Right lung (tissue), 5 donors: Measurements from ENCODE around the gene ROR2. TPM values are rescaled to one million over a fixed set of nuclear protein-coding genes. Genes with fewer than 3 reads are reported as not detected.

Experiments
- DNase-seq, 2 donors: peaks; one replicate each; pipeline ENCODE4 v3.0.0-alpha.2; 2013
- polyA plus RNA-seq, 5 donors: library from polyadenylated mRNA; unstranded; fragments of 120-200 nt; gene quantifications; one replicate each; pipeline versions ENCODE4 v1.2.1 to v1.2.3, GENCODE V29; 2013; ENCODE audit warnings: inconsistent platforms in 1 of 5, low replicate concordance in 1 of 5; ENCODE audit not compliant: insufficient read length in 5 of 5, insufficient read depth in 1 of 5

ROR2 gene
- polyA plus RNA-seq, 5 donors = 24.4 to 33.5 (median 29.7) TPM

- DNase-seq = no peak
Measured at GRCh38 chr9:91844190-91844589, 105.8 kb downstream of the ROR2 start.

DNA sequence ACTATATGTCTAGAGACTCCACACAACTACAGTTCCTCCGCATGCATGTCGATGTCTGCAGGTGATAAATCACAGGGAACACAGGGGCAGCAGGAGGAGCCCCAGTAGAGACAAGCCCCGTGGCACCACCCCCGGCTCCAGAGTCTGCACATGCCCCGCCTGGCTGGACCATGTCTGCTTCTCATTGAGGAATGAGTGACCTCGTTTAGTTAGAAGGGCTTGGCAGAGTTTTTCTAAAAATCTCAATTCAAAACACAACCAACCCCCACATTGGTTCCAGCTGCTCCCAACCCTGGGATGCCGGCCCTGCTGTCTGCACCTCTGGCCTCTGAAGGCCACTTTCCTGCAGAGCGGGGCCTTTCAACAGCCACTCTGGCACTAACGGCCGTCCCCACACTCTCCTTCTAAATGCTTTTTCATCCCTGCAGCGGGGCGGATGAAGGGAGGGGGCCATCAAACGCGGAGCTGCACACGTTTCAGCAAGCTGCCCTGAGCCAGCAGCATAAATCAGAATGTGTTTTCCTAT lies 106.3 kb downstream of the ROR2 start:
- DNase-seq = peak in 1 of 2 donors; percentile 67

DNA sequence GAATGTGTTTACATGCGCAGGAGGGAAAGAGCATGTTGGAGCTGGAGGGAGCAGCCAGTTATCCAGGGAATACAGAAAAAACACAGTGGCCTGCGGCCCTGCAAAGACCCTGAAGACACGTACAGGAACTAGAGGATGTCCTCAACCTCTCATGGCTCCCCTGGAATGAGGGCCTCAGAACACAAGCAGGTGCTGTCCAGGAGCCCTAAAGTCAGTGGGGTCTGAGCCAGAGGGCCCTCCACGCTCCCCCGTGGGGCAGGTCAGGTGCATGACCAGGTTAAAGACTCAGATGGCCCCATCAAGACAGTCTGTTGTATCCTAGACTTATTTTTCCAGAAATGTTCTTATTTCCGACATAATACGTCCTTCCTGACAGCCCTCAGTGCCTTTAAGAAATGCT lies 106.9 kb downstream of the ROR2 start:
- DNase-seq = no peak

DNA sequence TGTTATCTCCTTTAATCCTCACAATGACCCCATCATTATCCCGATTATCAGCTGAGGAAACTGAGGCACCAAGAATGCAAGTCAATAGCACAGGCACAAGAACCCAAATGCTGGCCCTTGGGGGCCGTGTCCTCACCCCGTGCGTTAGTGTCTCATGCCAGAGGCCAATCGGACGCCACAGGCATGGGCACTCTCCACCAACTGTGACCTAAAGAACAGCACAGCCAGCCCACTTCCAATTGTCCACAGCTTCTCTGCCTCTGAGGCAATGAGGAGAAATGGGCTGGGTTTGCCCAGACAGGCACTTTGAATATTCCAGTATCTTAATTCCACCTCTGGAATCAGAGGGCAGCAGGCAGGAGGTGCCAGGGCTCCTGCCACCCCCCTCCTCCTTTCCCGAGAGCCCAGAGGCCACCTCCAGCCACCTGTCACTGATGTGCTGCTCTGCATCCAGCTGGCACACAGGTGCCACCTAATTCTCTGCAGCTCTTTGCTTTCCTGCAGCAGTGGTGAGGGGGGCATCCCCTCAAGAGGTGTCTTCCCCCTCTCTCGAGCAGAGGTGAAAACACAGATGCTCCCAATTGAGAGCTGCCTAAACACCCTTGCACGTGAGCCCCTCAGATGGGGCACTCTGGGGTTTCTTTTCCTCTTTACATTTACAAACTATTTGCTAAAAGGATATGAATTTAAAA lies 107.5 kb downstream of the ROR2 start:
- no peak for DNase-seq

GRCh38 chr9:91841591-91841990 lies 108.4 kb downstream of the ROR2 start:
- DNase-seq = no peak

DNA sequence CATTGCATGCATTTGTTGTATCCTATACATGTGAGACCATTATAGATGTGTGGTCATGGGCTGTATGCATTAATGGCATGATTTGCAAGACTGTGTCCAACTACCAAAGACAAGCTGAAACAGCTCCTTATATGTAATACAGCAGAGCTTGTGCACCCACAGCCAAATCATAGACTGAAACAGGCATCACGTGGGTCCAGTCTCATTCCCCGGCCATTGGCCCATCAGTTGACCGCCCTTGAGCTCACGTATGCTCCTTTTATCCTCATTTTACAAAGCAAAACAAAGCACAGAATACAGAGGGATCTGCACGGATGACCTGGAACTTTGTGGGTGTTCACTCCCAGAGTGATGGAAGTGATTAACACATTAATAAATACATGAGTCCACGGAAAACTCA lies 109.1 kb downstream of the ROR2 start:
- no peak for DNase-seq

DNA sequence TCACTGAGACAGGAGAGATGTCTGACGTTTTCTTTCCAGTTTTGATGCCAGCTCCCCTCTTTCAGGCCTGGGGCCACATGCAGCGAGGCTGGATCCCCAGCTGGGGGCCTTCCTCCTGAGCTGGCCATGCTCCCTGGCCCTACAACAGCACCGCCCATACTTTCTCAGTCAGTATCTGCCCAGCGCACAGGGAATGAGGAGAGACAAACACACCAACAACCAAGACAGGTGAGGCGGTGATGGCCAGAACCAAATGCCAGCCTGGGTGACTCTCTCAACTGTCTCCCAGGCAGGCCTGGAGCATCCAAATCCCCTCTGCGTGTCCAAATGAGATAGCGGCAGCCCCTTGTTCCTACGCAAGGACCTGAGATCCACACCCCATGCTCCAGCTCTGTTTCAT lies 109.6 kb downstream of the ROR2 start:
- no peak for DNase-seq

DNA sequence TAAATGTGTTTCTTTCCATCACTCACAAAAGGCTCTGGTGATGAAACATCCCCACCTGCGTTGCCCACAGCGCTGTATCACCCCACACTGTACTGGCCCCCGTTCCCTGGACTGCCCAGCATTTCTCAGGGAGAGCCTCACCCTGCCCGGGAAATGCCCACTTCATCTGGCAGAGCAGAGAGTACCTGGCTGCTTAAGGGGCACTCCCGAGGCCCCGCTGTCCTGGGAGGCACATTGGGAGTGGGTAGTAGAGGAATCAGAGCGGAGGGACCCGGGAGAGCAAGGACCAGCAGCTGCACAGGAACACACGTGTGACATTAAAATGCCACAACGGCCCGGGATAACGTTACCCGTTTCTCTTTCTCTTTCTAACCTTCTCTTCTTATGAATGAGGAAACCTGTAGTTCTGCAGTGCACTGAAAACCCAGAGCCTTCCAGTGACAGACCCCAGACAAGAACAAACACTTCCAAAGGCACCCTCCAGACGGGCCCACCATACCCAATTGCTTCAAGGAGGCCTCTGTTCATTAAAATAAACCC lies 110.0 kb downstream of the ROR2 start:
- no peak for DNase-seq

DNA sequence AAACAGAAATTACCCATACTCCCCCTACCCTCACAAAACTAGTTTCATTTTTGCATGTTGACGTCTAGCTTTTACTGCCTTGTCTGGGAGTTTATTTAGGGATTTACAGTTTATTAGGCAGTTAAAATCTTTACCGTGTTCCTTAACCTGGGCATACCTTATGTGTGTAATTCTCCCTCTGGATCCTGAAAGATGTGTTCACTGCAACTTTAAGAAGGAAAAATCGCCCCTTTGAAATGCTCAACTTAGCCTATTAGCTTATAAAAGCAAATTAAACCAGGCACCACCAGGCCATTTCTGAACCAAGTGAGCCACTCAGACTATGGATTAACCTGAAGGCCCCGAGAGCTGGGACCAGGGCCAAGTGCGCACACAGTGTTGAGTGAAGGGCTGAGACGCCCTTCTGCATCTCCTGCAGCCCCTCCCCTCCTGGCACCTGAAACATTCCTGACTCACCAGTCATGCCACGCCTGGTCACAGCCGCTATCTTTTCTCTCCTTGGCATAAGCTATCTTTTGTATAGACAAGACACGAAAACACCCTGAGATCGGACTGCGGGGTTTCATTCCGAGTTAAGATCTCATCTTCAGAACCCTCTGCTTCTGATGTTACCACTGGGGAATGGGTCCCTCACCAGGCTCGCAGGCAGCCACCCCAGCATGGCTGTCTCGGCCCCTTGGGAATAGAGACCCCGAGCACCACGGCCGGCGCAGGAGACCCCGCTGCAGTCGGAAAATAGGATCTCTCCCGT lies 111.9 kb downstream of the ROR2 start:
- DNase-seq = peak; percentile 66 to 77

- no peak for DNase-seq
Measured at GRCh38 chr9:91836515-91836914, 113.5 kb downstream of the ROR2 start.

DNA sequence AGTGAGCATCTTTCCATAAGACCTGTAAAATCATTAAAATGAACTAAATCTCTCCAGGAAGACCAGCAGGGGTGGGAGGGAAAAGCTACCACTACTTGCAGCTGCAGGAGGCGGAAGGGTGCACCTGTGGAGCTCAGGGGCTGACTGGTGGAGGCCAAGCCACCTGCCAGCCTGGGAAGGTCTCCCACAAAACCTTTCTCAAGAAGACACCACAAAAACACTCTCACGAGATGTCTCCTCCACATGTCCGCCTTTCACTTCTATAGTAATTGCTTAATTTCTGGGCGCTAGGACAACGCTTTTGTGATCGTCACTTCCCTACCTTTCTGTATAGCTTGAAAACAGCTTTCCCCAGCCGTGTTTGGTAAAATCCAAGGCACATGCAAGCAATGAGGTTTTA lies 114.4 kb downstream of the ROR2 start:
- DNase-seq = no peak

DNA sequence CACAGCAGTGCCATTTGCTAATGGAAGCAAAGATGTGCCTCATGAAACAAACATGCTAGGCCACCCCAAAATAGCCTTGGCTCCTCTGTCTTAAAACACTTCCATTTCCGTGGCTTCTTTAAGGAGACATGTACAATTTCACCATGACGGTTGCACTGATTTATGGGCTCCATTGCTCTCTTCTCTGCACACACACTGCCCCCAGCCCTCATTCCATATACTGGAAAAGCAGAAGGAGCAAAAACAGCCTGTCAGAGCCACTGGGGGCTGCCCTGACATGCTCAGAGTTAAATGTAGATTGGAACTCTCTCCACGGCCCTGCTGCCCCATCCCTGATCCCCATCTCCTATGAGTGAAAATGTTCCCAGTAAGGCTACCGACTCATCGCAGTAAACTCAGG lies 114.8 kb downstream of the ROR2 start:
- no peak for DNase-seq

DNA sequence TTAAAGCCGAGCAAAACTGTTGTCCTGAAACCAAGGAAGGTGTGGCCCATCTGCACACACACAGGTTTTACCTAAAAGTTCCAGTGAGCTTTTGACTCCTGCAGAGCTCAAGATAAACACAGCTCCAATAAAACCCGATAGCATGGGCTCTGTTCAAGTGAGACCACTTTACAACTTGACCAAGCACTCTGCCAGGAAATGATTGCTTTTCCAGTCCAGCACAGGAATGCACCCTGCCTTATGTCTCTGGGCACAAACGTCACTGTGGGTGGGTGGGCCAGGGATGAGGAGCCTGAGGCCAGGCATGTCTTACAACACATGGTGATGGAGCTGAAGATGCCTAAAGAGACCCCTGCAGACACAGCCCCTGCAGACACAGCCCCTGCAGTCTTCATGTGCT lies 115.3 kb downstream of the ROR2 start:
- DNase-seq = no peak

DNA sequence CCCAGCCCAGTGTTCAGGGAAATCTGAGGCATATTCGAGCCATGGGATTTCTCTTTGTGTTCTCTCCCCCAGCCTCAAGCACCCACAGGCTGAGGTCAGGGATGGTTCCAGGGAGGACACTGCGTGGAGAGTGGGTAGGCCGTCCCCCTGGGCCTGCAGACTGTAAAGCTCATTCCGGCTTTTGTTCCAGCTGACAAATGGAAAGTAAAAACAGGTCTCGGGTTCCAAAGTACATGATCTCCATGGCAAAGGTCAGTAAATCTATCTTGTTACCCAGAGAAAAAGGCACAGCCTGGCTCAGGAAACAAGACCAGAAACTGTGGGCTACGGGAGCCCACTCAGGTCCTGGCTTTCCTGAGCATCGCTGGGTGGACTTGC lies 116.2 kb downstream of the ROR2 start:
- no peak for DNase-seq

DNA sequence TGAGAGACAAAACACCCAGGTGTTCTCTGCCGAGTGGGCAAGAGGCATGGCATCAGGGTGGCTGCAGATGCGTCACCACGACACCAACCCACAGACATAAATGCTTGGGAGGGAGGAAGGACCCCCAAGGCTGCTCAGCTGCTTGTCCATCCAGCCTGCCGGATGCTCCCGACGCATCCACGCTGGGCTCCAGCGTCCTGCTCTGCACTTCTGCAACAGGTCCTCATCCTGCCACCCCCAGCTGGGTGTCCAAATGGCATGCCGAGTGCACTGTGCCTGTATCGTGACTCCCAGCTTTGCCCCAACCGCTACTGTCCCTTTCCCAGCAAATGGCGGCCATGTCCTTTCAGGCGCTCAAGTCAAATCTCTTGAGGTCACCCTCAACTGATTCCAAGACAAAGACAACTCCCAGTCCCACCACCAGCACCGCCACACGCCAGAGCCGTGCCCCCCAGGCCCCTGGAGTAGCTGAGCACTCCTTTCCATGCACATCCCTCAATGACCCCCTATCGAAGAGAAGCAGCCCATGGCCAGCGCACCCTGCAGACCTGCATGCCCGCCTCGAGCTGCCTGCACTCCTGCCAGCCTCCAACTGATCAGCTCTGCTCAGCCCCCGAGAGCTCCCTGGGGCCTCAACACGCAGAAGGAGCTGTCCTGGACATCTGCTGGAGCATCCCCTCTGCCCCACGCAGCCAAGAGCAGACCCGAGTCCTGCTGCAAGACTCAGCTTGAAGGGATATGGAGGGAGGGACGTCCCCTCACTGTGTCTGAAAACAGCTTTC lies 116.7 kb downstream of the ROR2 start:
- DNase-seq = no peak

DNA sequence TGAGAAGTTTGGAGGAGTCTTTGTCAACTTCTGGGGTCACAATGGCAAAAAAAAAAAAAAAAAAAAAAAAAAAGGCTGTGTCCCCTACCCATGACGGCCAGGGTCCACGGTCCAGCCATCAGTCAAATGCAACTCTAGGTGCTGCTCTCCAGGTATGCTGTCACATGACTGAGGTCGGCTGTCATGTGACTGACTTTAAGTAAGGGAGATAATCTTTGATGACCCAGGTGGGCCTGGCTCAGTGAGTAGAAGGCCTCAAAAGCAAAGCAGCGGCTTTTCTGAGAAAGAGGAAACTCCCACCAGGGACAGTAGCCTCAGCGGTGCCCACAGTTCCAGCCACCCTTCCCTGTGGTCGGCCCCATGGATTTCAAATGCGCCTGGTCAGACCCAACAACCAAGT lies 117.7 kb downstream of the ROR2 start:
- DNase-seq = no peak

GRCh38 chr9:91825866-91826265 lies 124.2 kb downstream of the ROR2 start:
- no peak for DNase-seq

DNA sequence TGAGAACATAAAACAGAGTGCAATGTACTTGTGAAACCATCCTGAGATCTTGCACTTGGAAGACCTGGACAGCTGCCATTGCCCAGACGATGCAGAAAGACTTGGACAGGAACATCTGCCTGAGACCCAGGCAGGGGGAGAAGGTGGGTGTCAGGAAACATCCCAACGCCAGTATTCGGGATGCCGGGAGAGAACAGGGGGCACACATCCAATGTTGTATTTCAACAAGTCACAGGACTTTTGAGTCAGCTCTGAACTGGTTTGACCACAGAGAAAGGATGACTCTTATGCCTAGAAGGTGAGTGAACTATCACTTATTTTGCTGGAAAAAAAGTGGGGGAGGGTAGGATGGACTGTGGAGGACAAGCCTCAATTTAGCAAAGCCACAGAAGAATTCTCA lies 124.6 kb downstream of the ROR2 start:
- no peak for DNase-seq

GRCh38 chr9:91824601-91825305 lies 125.3 kb downstream of the ROR2 start:
- DNase-seq = no peak

DNA sequence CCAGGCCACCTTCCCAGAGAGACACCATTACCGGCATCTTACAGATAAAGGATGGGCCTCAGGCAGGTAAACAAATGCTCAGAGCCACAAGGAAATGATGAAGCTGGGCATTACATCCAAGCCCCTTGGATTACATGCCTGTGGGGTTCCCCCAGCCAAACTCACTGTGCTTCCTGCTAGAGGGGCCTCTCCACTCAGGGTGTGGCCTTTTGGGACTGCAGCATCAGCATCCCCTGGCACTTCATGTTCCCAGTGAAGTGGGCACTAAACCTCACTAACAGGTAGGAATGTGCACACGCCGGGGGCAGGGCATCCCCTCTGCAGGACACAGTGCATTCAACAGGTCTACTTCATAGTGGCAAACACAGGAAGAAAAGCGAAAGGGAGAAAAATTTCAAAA lies 125.9 kb downstream of the ROR2 start:
- no peak for DNase-seq
